Ovary (tissue), 9 donors: ENCODE measurements around the gene PLEKHA8. TPM values are rescaled to one million over a fixed set of nuclear protein-coding genes. Genes with fewer than 3 reads are reported as not detected.

Source experiments
- DNase-seq, 5 donors: peaks; one replicate each; pipeline ENCODE4 v3.0.0-alpha.2; 2019 to 2020
- H3K27ac ChIP-seq, 2 donors: fragments of 200-600 bp; one replicate each; pipeline versions ENCODE4 v1.5.1 to v1.8.0; 2019 to 2022
- H3K27me3 ChIP-seq: fragments of 200-600 bp; one replicate; pipeline ENCODE4 v1.8.0; 2022
- H3K36me3 ChIP-seq: fragments of 200-600 bp; sonication (generic); one replicate; pipeline ENCODE4 v1.5.1; 2019
- H3K4me1 ChIP-seq: one replicate; pipeline ENCODE4 v1.8.1; 2013; ENCODE audit warnings: mild to moderate bottlenecking, moderate library complexity; ENCODE audit not compliant: insufficient read depth
- H3K4me3 ChIP-seq: fragments of 200-600 bp; sonication (generic); one replicate; pipeline ENCODE4 v1.5.1; 2017
- H3K9me3 ChIP-seq, 2 donors: fragments of 200-600 bp in 1 of 2; sonication (generic) in 1 of 2; one replicate each; pipeline versions ENCODE4 v1.5.1 to v1.8.1; 2013 to 2019; ENCODE audit warnings: mild to moderate bottlenecking in 1 of 2, moderate library complexity in 1 of 2
- CTCF ChIP-seq, 3 donors: fragments of 450-650 bp in 2 of 3; fragments of 200-600 bp in 1 of 3; IDR thresholded peaks; one replicate each; pipeline versions ENCODE4 v1.5.1 to v1.8.0; 2016 to 2022; ENCODE audit warnings: antibody characterized with exemption in 3 of 3, mild to moderate bottlenecking in 1 of 3
- EP300 ChIP-seq: sonication (generic); formaldehyde crosslinking; IDR thresholded peaks from one replicate; pipeline ENCODE4 v1.6.1; 2017; ENCODE audit warnings: antibody characterized with exemption
- POLR2A ChIP-seq: fragments of 450-650 bp; IDR thresholded peaks from one replicate; pipeline ENCODE4 v1.6.1; 2017; ENCODE audit warnings: antibody characterized with exemption, mild to moderate bottlenecking, moderate library complexity
- WGBS, 3 donors: extraction: QIAGEN DNeasy Blood & Tissue Kit in 1 of 3; methylation state at CpG; one replicate each; pipeline versions ENCODE4 v1.1.5 to v1.1.7; 2013 to 2017; 5-methylcytosine and 5-hydroxymethylcytosine counted together
- intact Hi-C, 4 donors: fragments of 100-400 bp; cut with DNase I; formaldehyde crosslinking; loops; one replicate each; pipeline versions ENCODE4 v1.11.0 to v1.15.1; 2022 to 2023
- polyA plus RNA-seq, 2 donors: library from polyadenylated mRNA; stranded (reverse); fragments of 200-250 nt in 1 of 2; fragments of 350-450 nt in 1 of 2; fragmentation: Illumina TruSeq in 1 of 2; extraction: RNeasy Lipid Tissue Mini Kit (QIAGEN cat#74804) in 1 of 2; gene quantifications; one replicate each; pipeline ENCODE4 v1.2.3, GENCODE V29; 2013 to 2014
- total RNA-seq, 7 donors: library from RNA; depleted of rRNA in 2 of 7; stranded (reverse); fragments of >200 nt in 2 of 7; fragmentation: NEBNext Ultra II Directional in 3 of 7; extraction: Animal tissue kit (Norgen Biotek cat#: 25700) in 3 of 7; gene quantifications; one replicate each; pipeline versions ENCODE4 v1.1.0 to v1.2.4, GENCODE V29; 2016 to 2023
- donor health status: DM: no; HTN: no; CAD: no; lungs with moderate emphysema.
- donor health status: DM: no; HTN: no; CAD: no.
- donor health status: Bipolar disorder and iron deficiency.
- donor health status: DM: yes; HTN: yes; CAD: no.
- donor health status: DM: no; HTN: no; CAD: no.
- donor health status: DM: yes; HTN: yes; CAD: no.

PLEKHA8 gene
- total and polyA plus RNA-seq, 9 donors = 3.1 to 12.8 (median 10.0) TPM

DNA sequence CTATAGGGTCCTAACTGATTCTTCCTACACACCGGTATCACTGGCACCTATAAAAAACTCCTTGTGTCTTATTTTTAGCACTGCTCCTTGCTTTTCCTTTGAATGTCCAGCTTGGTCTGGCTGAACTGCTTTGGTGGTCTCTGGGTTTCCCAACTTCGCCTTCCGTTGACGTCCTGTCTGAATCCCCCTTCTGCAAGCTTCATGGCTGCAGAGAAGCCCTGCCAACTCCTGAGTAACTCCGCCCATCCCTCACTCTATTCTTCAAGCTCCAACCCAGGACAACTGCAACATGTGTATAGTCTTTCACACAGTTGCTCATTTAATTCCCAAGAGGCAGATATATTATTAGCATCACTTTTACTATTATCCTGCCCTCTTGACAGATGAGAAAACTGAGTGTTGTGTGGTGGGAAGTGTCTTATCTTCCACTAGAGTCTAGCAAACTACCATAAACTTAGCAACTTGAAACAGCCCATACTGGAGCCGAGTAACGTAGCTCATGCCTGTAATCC, 147.5 kb downstream of the PLEKHA8 start:
- 88 to 90% (median 88%) methylated on average over 7 of the region's 7 CpGs for WGBS, 3 donors
- Histone ChIP-seq H3K4me1 (peaks cover 6% of the 10 kb centered on the region), H3K4me3 (no peak overlapping the region), H3K36me3 (no peaks in the 10 kb centered on the region), H3K27me3 (no peaks in the 10 kb centered on the region), H3K9me3 (no peaks in the 10 kb centered on the region), H3K27ac (no peak overlapping the region)
- no peak for DNase-seq
- TF ChIP-seq EP300 (no peak), CTCF (IDR thresholded peaks at IDR 0.05) (no peak), POLR2A (no peak)
- intact Hi-C loops = no loop called here

DNA sequence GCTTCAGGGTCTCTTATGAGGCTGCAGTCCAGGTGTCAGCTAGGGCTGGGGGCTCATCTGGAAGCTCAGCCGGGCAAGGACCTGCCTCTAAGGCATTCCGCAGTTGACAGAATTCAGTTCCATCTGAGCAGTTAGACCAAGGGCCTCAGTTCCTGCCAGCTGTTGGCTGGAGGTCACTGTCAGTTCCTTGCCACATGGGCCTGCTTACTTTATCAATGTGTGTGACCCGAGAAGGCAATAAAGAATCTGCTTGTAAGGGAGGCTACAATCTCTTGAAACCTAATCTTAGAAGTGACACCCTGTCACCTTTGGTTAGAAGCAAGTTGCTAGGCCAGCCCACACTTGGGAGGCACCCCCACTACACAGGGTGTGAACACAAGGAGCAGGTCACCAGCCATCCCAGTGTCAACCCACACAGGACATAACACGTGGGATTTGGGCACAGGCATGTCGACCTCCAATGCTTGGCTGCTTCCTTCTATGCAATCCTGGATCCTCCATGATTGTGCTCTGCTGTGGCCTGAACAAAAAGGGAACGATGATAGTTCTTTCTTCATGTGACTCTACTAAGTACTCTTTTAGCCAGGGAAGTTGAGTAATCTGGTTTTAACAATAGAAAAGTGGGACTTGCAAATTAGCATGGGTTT, 148.4 kb downstream of the PLEKHA8 start:
- Histone ChIP-seq H3K9me3 (no peaks in the 10 kb centered on the region), H3K4me3 (no peak overlapping the region), H3K4me1 (peaks cover 7% of the 10 kb centered on the region), H3K36me3 (no peaks in the 10 kb centered on the region), H3K27me3 (no peaks in the 10 kb centered on the region), H3K27ac (no peak overlapping the region)
- intact Hi-C loops = no loop called here
- DNase-seq = no peak
- 83 to 85% (median 84%) methylated on average over 6 of the region's 6 CpGs for WGBS, 3 donors
- TF ChIP-seq EP300 (no peak), POLR2A (no peak), CTCF (IDR thresholded peaks at IDR 0.05) (no peak)

- Histone ChIP-seq H3K9me3 (no peaks in the 10 kb centered on the region), H3K27ac (no peak overlapping the region), H3K36me3 (no peaks in the 10 kb centered on the region), H3K4me3 (no peak overlapping the region), H3K4me1 (peaks cover 7% of the 10 kb centered on the region), H3K27me3 (no peaks in the 10 kb centered on the region)
- DNase-seq = no peak
- intact Hi-C loops = no loop called here
- 98 to 99% (median 98%) methylated on average over 5 of the region's 5 CpGs for WGBS, 3 donors
- TF ChIP-seq CTCF (IDR thresholded peaks at IDR 0.05) (no peak), POLR2A (no peak), EP300 (no peak)
Measured at GRCh38 chr7:30177186-30177585, 149.0 kb downstream of the PLEKHA8 start.

GRCh38 chr7:30177965-30178364, 149.8 kb downstream of the PLEKHA8 start:
- intact Hi-C loops = no loop called here
- no peaks in the 10 kb centered on the region for H3K9me3 ChIP-seq
- peaks cover 6% of the 10 kb centered on the region for H3K4me1 ChIP-seq
- no peaks in the 10 kb centered on the region for H3K36me3 ChIP-seq
- no peaks in the 10 kb centered on the region for H3K27me3 ChIP-seq
- TF ChIP-seq POLR2A (no peak), CTCF (IDR thresholded peaks at IDR 0.05) (no peak), EP300 (no peak)
- no peak overlapping the region for H3K4me3 ChIP-seq
- DNase-seq = no peak
- 13 to 38% (median 15%) methylated on average over 3 of the region's 3 CpGs for WGBS, 3 donors
- no peak overlapping the region for H3K27ac ChIP-seq
